WTC11 (cell line): ENCODE data around the gene DCAF10. TPM values are rescaled to one million over a fixed set of nuclear protein-coding genes. Genes with fewer than 3 reads are reported as not detected.

Source experiments
- ATAC-seq: fragments of 200-7000 bp; cut with Tn5 transposase; 2 replicates; pipeline ENCODE4 v1.10.0; 2021; ENCODE audit warnings: mild to moderate bottlenecking, moderate library complexity
- CTCF ChIA-PET: fragments of 300-600 bp; sonication (Branson Sonifier 250); formaldehyde crosslinking; loops from one replicate; lab custom pipeline; 2021; ENCODE audit warnings: antibody characterized with exemption; lab: Charles Lee
- POLR2A ChIA-PET: fragments of 350-600 bp; sonication (Branson Sonifier 250); formaldehyde crosslinking; loops from one replicate; lab custom pipeline; 2021; ENCODE audit warnings: antibody characterized with exemption; lab: Charles Lee
- DNase-seq: peaks from one replicate; pipeline ENCODE4 v3.0.0; 2021; ENCODE audit warnings: low spot score
- H3K27ac Mint-ChIP-seq: 2 replicates; pipeline ENCODE4 v1.8.0; 2021; ENCODE audit warnings: mixed read lengths
- H3K27me3 Mint-ChIP-seq: 2 replicates; pipeline ENCODE4 v1.8.0; 2021; ENCODE audit warnings: low read depth, mild to moderate bottlenecking, moderate library complexity, mixed read lengths
- H3K36me3 Mint-ChIP-seq: 2 replicates; pipeline ENCODE4 v1.8.0; 2021; ENCODE audit warnings: mixed read lengths
- H3K4me1 Mint-ChIP-seq: 2 replicates; pipeline ENCODE4 v1.8.0; 2022; ENCODE audit warnings: mixed read lengths
- H3K4me3 Mint-ChIP-seq: 2 replicates; pipeline ENCODE4 v1.8.0; 2021; ENCODE audit warnings: mild to moderate bottlenecking, moderate library complexity, mixed read lengths
- H3K9me3 Mint-ChIP-seq: 2 replicates; pipeline ENCODE4 v1.8.0; 2021; ENCODE audit warnings: mixed read lengths
- FOXK1 ChIP-seq: sonication (generic); formaldehyde crosslinking; IDR thresholded peaks from 2 replicates; pipeline ENCODE4 v1.8.0; 2022; ENCODE audit warnings: mild to moderate bottlenecking, moderate library complexity, missing genetic modification reagents
- FOXP1 ChIP-seq: sonication (generic); formaldehyde crosslinking; IDR thresholded peaks from 2 replicates; pipeline ENCODE4 v1.8.0; 2022; ENCODE audit warnings: missing genetic modification reagents, mild to moderate bottlenecking, moderate library complexity, borderline replicate concordance
- GRHL2 ChIP-seq: fragments of 250-450 bp; sonication (Bioruptor Pico); IDR thresholded peaks from 2 replicates; pipeline ENCODE4 v1.8.0; 2022; ENCODE audit warnings: mild to moderate bottlenecking, moderate library complexity; ENCODE audit not compliant: insufficient replicate concordance, severe bottlenecking
- GTF2I ChIP-seq: fragments of 250-450 bp; sonication (Bioruptor Pico); conservative IDR thresholded peaks from 2 replicates; pipeline ENCODE4 v1.4.0; 2021; ENCODE audit warnings: mild to moderate bottlenecking
- HMGA2 ChIP-seq: fragments of 250-450 bp; sonication (Bioruptor Pico); IDR thresholded peaks from 2 replicates; pipeline ENCODE4 v1.4.0; 2021; ENCODE audit warnings: mild to moderate bottlenecking, moderate library complexity
- MXD4 ChIP-seq: fragments of 250-450 bp; sonication (Bioruptor Pico); IDR thresholded peaks from 2 replicates; pipeline ENCODE4 v1.8.0; 2021; ENCODE audit warnings: mild to moderate bottlenecking, moderate library complexity, borderline replicate concordance
- NFATC4 ChIP-seq: fragments of 250-450 bp; sonication (Bioruptor Pico); IDR thresholded peaks from 2 replicates; pipeline ENCODE4 v1.9.0; 2021; ENCODE audit warnings: mild to moderate bottlenecking
- NFE2L1 ChIP-seq: sonication (generic); formaldehyde crosslinking; IDR thresholded peaks from 2 replicates; pipeline ENCODE4 v1.8.1; 2023; ENCODE audit warnings: missing genetic modification reagents
- TEAD1 ChIP-seq: sonication (generic); formaldehyde crosslinking; IDR thresholded peaks from 2 replicates; pipeline ENCODE4 v1.8.0; 2022; ENCODE audit warnings: mild to moderate bottlenecking, missing genetic modification reagents
- TEAD4 ChIP-seq: sonication (generic); formaldehyde crosslinking; IDR thresholded peaks from 2 replicates; pipeline ENCODE4 v1.8.0; 2022; ENCODE audit warnings: mild to moderate bottlenecking, missing genetic modification reagents
- TP53 ChIP-seq: sonication (generic); formaldehyde crosslinking; IDR thresholded peaks from 2 replicates; pipeline ENCODE4 v1.8.1; 2023; ENCODE audit warnings: mild to moderate bottlenecking, missing genetic modification reagents
- ZNF317 ChIP-seq: sonication (generic); formaldehyde crosslinking; IDR thresholded peaks from 2 replicates; pipeline ENCODE4 v1.8.1; 2023; ENCODE audit warnings: low read depth, mild to moderate bottlenecking, moderate library complexity, missing genetic modification reagents, borderline replicate concordance
- ZNF671 ChIP-seq: fragments of 250-450 bp; sonication (Bioruptor Pico); IDR thresholded peaks from 2 replicates; pipeline ENCODE4 v1.8.0; 2021; ENCODE audit warnings: mild to moderate bottlenecking
- total RNA-seq: library from RNA; stranded (reverse); gene quantifications from 3 replicates; pipeline ENCODE4 v1.2.3, GENCODE V29; 2021
- TF ChIP-seq, protein P1 (sequence below): sonication (generic); formaldehyde crosslinking; conservative IDR thresholded peaks from 2 replicates; pipeline ENCODE4 v1.8.1; 2023; ENCODE audit warnings: mild to moderate bottlenecking, low read depth, missing genetic modification reagents, moderate library complexity
- TF ChIP-seq, protein P2 (sequence below): sonication (generic); formaldehyde crosslinking; IDR thresholded peaks from 2 replicates; pipeline ENCODE4 v1.8.1; 2023; ENCODE audit warnings: mild to moderate bottlenecking, missing genetic modification reagents, moderate library complexity
- TF ChIP-seq, protein P3 (sequence below): fragments of 250-450 bp; sonication (Bioruptor Pico); IDR thresholded peaks from 2 replicates; pipeline ENCODE4 v1.9.0; 2021; ENCODE audit warnings: mild to moderate bottlenecking
- TF ChIP-seq, protein P4 (sequence below): sonication (generic); formaldehyde crosslinking; IDR thresholded peaks from 2 replicates; pipeline ENCODE4 v1.8.1; 2023; ENCODE audit warnings: mild to moderate bottlenecking, missing genetic modification reagents, moderate library complexity

DCAF10 gene
- total RNA-seq, 1 experiment from 2014 or later = 11.7 TPM

DNA sequence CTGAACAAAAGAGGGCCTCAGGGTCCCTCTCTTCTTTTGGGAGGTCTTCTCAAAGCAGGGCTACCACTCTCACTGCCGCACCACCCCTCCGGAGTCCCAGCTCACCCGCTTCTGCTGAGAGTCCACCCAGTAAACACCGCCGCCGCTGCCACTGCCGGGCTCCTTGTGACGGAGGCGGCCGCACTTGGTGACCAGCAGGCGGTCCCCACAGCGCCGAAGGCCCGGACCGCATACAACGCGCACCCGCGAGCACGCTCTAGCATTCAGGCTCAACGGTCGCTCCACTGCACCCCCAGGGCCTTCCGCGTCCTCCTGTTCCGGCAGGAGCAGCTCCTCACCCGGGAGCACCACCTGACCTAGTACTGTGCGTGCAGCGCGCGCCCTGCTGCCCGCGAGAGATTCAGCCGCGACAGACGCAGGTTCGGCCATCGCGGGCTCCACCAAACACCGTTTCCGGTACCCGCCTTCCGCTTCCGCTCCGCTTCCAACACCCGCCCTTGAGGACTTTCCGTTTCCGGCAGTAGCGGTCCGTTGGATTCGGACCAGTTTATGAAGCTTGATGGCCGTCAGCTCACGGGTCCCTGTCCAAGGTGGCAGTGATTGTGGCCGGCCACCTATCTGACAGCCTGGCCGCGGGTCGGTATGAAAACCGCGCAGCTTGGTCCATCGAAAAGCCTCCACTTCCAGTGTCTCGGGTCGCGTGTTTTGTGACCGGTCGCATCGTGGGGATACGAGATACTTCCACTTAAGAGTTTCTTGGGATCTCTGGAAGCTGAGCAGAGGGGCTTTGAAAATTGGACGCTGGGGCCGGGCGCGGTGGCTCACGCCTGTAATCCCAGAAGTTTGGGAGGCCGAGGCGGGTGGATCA lies 15.7 kb upstream of the DCAF10 start, which contains the start of gene EXOSC3 (continued):
- TF ChIP-seq, protein P1, sequence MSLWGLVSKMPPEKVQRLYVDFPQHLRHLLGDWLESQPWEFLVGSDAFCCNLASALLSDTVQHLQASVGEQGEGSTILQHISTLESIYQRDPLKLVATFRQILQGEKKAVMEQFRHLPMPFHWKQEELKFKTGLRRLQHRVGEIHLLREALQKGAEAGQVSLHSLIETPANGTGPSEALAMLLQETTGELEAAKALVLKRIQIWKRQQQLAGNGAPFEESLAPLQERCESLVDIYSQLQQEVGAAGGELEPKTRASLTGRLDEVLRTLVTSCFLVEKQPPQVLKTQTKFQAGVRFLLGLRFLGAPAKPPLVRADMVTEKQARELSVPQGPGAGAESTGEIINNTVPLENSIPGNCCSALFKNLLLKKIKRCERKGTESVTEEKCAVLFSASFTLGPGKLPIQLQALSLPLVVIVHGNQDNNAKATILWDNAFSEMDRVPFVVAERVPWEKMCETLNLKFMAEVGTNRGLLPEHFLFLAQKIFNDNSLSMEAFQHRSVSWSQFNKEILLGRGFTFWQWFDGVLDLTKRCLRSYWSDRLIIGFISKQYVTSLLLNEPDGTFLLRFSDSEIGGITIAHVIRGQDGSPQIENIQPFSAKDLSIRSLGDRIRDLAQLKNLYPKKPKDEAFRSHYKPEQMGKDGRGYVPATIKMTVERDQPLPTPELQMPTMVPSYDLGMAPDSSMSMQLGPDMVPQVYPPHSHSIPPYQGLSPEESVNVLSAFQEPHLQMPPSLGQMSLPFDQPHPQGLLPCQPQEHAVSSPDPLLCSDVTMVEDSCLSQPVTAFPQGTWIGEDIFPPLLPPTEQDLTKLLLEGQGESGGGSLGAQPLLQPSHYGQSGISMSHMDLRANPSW (CRISPR knock-in tag) = no peak

DNA sequence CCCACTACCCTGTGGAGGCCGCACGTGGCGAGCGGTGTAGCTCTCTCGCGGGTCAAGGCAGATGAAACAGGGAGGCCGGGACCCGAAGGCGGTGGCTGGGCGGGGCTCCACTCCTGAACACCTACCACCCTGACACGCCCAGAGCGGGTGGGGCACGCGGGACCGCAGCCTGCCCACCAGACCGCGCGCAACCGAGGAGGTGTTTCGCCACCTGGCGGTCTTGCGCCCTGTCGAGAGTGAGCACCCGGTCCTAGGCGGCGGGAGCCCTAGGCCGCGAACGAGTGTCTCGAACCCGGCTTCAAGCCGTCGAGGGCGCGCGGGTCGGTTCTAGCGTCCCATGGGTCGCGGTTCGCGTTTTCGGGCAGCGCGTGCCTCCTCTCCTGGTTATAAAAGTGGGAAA lies 13.5 kb upstream of the DCAF10 start:
- peak; percentile 49 for DNase-seq
- CTCF ChIA-PET = no interaction called here
- Mint-ChIP-seq H3K27ac (no peak overlapping the region), H3K9me3 (no peaks in the 10 kb centered on the region), H3K4me3 (no peak overlapping the region), H3K27me3 (peaks cover 20% of the 10 kb centered on the region), H3K36me3 (peaks cover 16% of the 10 kb centered on the region), H3K4me1 (peaks cover 15% of the 10 kb centered on the region)
- no peak for TF ChIP-seq GRHL2
- TF ChIP-seq, protein P1 (CRISPR knock-in tag) = no peak
- TF ChIP-seq FOXP1 = no peak
- TF ChIP-seq MXD4 (CRISPR knock-in tag) = no peak
- no peak for TF ChIP-seq TEAD1 (CRISPR knock-in tag)
- TF ChIP-seq NFATC4 = no peak
- no peak for TF ChIP-seq NFE2L1
- no peak for TF ChIP-seq ZNF317 (CRISPR knock-in tag)
- TF ChIP-seq, protein P2, sequence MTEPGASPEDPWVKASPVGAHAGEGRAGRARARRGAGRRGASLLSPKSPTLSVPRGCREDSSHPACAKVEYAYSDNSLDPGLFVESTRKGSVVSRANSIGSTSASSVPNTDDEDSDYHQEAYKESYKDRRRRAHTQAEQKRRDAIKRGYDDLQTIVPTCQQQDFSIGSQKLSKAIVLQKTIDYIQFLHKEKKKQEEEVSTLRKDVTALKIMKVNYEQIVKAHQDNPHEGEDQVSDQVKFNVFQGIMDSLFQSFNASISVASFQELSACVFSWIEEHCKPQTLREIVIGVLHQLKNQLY = no peak
- no peak for TF ChIP-seq TP53 (CRISPR knock-in tag)
- TF ChIP-seq, protein P3, sequence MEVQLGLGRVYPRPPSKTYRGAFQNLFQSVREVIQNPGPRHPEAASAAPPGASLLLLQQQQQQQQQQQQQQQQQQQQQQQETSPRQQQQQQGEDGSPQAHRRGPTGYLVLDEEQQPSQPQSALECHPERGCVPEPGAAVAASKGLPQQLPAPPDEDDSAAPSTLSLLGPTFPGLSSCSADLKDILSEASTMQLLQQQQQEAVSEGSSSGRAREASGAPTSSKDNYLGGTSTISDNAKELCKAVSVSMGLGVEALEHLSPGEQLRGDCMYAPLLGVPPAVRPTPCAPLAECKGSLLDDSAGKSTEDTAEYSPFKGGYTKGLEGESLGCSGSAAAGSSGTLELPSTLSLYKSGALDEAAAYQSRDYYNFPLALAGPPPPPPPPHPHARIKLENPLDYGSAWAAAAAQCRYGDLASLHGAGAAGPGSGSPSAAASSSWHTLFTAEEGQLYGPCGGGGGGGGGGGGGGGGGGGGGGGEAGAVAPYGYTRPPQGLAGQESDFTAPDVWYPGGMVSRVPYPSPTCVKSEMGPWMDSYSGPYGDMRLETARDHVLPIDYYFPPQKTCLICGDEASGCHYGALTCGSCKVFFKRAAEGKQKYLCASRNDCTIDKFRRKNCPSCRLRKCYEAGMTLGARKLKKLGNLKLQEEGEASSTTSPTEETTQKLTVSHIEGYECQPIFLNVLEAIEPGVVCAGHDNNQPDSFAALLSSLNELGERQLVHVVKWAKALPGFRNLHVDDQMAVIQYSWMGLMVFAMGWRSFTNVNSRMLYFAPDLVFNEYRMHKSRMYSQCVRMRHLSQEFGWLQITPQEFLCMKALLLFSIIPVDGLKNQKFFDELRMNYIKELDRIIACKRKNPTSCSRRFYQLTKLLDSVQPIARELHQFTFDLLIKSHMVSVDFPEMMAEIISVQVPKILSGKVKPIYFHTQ (CRISPR knock-in tag) = no peak
- no peak for TF ChIP-seq FOXK1 (CRISPR knock-in tag)
- TF ChIP-seq, protein P4, sequence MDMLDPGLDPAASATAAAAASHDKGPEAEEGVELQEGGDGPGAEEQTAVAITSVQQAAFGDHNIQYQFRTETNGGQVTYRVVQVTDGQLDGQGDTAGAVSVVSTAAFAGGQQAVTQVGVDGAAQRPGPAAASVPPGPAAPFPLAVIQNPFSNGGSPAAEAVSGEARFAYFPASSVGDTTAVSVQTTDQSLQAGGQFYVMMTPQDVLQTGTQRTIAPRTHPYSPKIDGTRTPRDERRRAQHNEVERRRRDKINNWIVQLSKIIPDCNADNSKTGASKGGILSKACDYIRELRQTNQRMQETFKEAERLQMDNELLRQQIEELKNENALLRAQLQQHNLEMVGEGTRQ = no peak
- TF ChIP-seq HMGA2 = no peak
- no peak for TF ChIP-seq ZNF671 (CRISPR knock-in tag)
- no peak for TF ChIP-seq TEAD4 (CRISPR knock-in tag)
- no peak for TF ChIP-seq GTF2I (CRISPR knock-in tag)
- POLR2A ChIA-PET = interaction anchor here (0.6 kb wide), 1 partner anchor 14 kb away, joined by 4 read pairs; no protein-coding TSS in a partner anchor
- peak; percentile 51 for ATAC-seq
